Measurements from ENCODE around the gene ARSG.

Gene ARSG

DNA sequence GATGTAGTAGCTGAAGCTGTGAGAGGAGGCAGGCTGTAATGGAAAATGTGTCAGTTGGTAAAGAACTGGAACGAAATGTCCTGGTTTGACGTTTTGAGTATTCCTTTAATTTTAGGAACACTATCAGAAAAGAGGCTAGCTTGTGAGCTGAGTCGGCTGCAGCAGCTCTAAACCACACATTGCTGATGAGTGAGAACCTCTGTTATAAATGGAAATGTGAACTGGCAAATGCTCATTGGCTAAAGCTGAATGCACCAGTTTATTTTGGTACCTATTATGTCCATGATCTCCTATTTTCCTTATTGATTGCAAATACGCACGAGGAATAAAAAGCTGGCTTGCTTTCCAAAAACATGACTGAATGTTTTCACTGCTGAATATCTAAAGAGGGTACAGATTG is 177.0 kb downstream of the ARSG start:
- peaks cover 33% of the 10 kb centered on the region for H3K4me1 Mint-ChIP-seq

DNA sequence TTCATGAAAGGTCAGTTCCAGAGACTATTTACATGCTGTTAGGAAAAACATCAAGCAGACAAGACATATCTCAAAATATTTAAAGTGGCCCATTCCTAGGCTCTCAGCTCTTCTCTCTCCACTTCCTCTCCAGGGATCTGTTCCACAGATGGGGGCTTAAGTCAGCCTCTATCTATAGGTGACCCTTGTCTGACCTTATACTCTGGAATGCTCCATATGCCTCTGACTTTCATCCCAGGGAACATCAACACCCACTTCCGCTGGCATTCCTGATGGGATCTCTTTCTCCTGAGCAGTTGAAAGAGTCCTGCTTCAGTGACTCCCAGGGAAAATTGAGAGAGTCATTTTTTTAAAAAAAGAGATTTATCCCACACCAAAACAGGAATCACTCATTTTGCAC is 177.5 kb downstream of the ARSG start:
- Mint-ChIP-seq H3K27ac (peak overlapping the region; percentile 68), H3K36me3 (ENCODE audit: low read depth) (peaks cover 8% of the 10 kb centered on the region), H3K27me3 (ENCODE audit: low read depth, poor library complexity) (peaks cover 3% of the 10 kb centered on the region), H3K9me3 (peaks cover 24% of the 10 kb centered on the region), H3K4me3 (no peak overlapping the region), H3K4me1 (peaks cover 30% of the 10 kb centered on the region)
- TF ChIP-seq, protein P1, sequence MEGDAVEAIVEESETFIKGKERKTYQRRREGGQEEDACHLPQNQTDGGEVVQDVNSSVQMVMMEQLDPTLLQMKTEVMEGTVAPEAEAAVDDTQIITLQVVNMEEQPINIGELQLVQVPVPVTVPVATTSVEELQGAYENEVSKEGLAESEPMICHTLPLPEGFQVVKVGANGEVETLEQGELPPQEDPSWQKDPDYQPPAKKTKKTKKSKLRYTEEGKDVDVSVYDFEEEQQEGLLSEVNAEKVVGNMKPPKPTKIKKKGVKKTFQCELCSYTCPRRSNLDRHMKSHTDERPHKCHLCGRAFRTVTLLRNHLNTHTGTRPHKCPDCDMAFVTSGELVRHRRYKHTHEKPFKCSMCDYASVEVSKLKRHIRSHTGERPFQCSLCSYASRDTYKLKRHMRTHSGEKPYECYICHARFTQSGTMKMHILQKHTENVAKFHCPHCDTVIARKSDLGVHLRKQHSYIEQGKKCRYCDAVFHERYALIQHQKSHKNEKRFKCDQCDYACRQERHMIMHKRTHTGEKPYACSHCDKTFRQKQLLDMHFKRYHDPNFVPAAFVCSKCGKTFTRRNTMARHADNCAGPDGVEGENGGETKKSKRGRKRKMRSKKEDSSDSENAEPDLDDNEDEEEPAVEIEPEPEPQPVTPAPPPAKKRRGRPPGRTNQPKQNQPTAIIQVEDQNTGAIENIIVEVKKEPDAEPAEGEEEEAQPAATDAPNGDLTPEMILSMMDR (IDR thresholded peaks at IDR 0.05): no peak
- no peak for DNase-seq

More for the DNA sequence above, 177.0 kb downstream of the ARSG start:
- Mint-ChIP-seq H3K36me3 (ENCODE audit: low read depth) (peaks cover 8% of the 10 kb centered on the region), H3K9me3 (peaks cover 24% of the 10 kb centered on the region), H3K27ac (no peak overlapping the region), H3K4me3 (no peak overlapping the region), H3K27me3 (ENCODE audit: low read depth, poor library complexity) (peaks cover 3% of the 10 kb centered on the region)
- DNase-seq: no peak
- TF ChIP-seq, protein P1 (IDR thresholded peaks at IDR 0.05): no peak

Data from nephron progenitor cell (in vitro differentiated cells).